Adrenal gland (tissue), 19 donors: ENCODE data around the gene TNMD. TPM values are rescaled to one million over a fixed set of nuclear protein-coding genes. Genes with fewer than 3 reads are reported as not detected.
"Not testable (repeated sequence)": the region's sequence is repeated elsewhere in the genome, so short reads cannot be mapped to it uniquely, and the experiment has no call there.

Source experiments
- DNase-seq, 7 donors: peaks; one replicate each; pipeline ENCODE4 v3.0.0-alpha.2; 2019 to 2020
- H3K27ac ChIP-seq, 5 donors: fragments of 200-600 bp; sonication (generic) in 4 of 5; 1 replicate in 3 of 5; 2 replicates in 2 of 5; pipeline versions ENCODE4 v1.5.1 to v1.8.0; 2016 to 2020; ENCODE audit warnings: mild to moderate bottlenecking in 1 of 5
- H3K27me3 ChIP-seq: fragments of 200-600 bp; 2 replicates; pipeline ENCODE4 v1.8.0; 2021
- H3K36me3 ChIP-seq, 2 donors: fragments of 200-600 bp; replicated peaks in 1 of 2; 1 replicate in 1 of 2; 2 replicates in 1 of 2; pipeline versions ENCODE4 v1.5.1 to v1.8.0; 2018 to 2022
- H3K4me1 ChIP-seq, 2 donors: fragments of 200-600 bp; replicated peaks in 1 of 2; 1 replicate in 1 of 2; 2 replicates in 1 of 2; pipeline versions ENCODE4 v1.5.1 to v1.8.0; 2018 to 2021
- H3K4me3 ChIP-seq, 4 donors: fragments of 200-600 bp; sonication (generic) in 3 of 4; one replicate each; pipeline ENCODE4 v1.5.1; 2016 to 2018
- H3K9me3 ChIP-seq, 3 donors: fragments of 200-600 bp; sonication (generic) in 1 of 3; replicated peaks in 1 of 3; 1 replicate in 2 of 3; 2 replicates in 1 of 3; pipeline versions ENCODE4 v1.5.1 to v1.8.0; 2016 to 2021
- POLR2A ChIP-seq, 2 donors: fragments of 450-650 bp; IDR thresholded peaks; one replicate each; pipeline ENCODE4 v1.6.1; 2017; ENCODE audit warnings: antibody characterized with exemption in 2 of 2, mild to moderate bottlenecking in 2 of 2, moderate library complexity in 1 of 2
- WGBS, 4 donors: extraction: QIAGEN DNeasy Blood & Tissue Kit in 2 of 4; methylation state at CpG; one replicate each; pipeline versions ENCODE4 v1.1.5 to v1.1.7; 2013 to 2017; 5-methylcytosine and 5-hydroxymethylcytosine counted together
- intact Hi-C, 2 donors: fragments of 100-400 bp; cut with DNase I; formaldehyde crosslinking; loops; one replicate each; pipeline versions ENCODE4 v1.14.1 to v1.15.0; 2022 to 2023
- long read RNA-seq, 10 donors: library from polyadenylated mRNA in 3 of 10; unstranded in 2 of 10; stranded (forward) in 1 of 10; transcript quantifications; one replicate each; pipeline ENCODE4 v2.0.0 and lab custom pipeline, GENCODE V29; 2021 to 2026
- polyA plus RNA-seq, 3 donors: library from polyadenylated mRNA; stranded (reverse); fragments of 200-250 nt in 2 of 3; fragments of 350-450 nt in 1 of 3; fragmentation: Illumina TruSeq in 1 of 3; extraction: RNeasy Lipid Tissue Mini Kit (QIAGEN cat#74804) in 1 of 3; gene quantifications; one replicate each; pipeline ENCODE4 v1.2.3, GENCODE V29; 2013 to 2014
- total RNA-seq, 9 donors: library from RNA; depleted of rRNA in 4 of 9; stranded (reverse); fragments of >200 nt in 4 of 9; fragments of 120-200 nt in 1 of 9; fragmentation: NEBNext Ultra II Directional in 1 of 9; extraction: Animal tissue kit (Norgen Biotek cat#: 25700) in 1 of 9; gene quantifications; one replicate each; pipeline versions ENCODE4 v1.1.0 to v1.2.4, GENCODE V29; 2013 to 2023
- TF ChIP-seq, protein P1 (sequence below), 6 experiments: fragments of 450-650 bp in 4 of 6; fragments of 200-600 bp in 2 of 6; sonication (generic) in 1 of 6; IDR thresholded peaks; 1 replicate in 5 of 6; 2 replicates in 1 of 6; pipeline versions ENCODE4 v1.5.1 to v1.8.0; 2016 to 2021; ENCODE audit warnings: antibody characterized with exemption in 6 of 6, mild to moderate bottlenecking in 2 of 6, moderate library complexity in 1 of 6
- donor health status: healthy with polysubstance abuse.
- donor health status: Bipolar disorder and iron deficiency.
- donor health status: DM: yes; HTN: yes; CAD: no.
- donor health status: DM: no; HTN: no; CAD: no.
- donor health status: DM: no; HTN: no; CAD: no.
- donor health status: DM: yes; HTN: yes; CAD: no.

TNMD gene
- total RNA-seq (under 1 TPM in 3 of 9 donors, not detected in 6; 0.14 to 0.60 (median 0.22) TPM), polyA plus RNA-seq (under 1 TPM in 2 of 3 donors, not detected in 1; 0.24 to 0.67 TPM)
- long read RNA-seq, donor 1 = 0 reads
- long read RNA-seq, donor 2, partial matches to known transcripts = 0 of 1 reads
- long read RNA-seq, donor 2, other reads (novel, unspliced or antisense) = 0 of 1 reads
- long read RNA-seq, donor 3 = 0 reads
- long read RNA-seq, donor 4 = 0 reads
- long read RNA-seq, donor 5 = 0 reads
- long read RNA-seq, donor 6 = 0 reads
- long read RNA-seq, donor 7 = 0 reads
- long read RNA-seq, donor 8 = 0 reads
- long read RNA-seq, donor 9 = 0 reads
- long read RNA-seq, donor 10 = 0 reads

GRCh38 chrX:100584611-100585010, at the start of gene TNMD:
TNMD (plus strand) TSS chrX:100584936; CDS start chrX:100585019, 83 bp downstream.
- Histone ChIP-seq H3K27me3 (peaks cover 13% of the 10 kb centered on the region), H3K36me3 (no peaks in the 10 kb centered on the region), H3K9me3 (no peaks in the 10 kb centered on the region), H3K4me1 (no peaks in the 10 kb centered on the region), H3K27ac (no peak within 1 kb of the TSS), H3K4me3 (no peak within 1 kb of the TSS)
- DNase-seq = no peak
- WGBS, 4 donors = 47 to 80% (median 54%) methylated on average over 1 to 2 of the region's 2 CpGs
- TF ChIP-seq POLR2A (IDR thresholded peaks at IDR 0.05) = no peak
- TF ChIP-seq, protein P1, sequence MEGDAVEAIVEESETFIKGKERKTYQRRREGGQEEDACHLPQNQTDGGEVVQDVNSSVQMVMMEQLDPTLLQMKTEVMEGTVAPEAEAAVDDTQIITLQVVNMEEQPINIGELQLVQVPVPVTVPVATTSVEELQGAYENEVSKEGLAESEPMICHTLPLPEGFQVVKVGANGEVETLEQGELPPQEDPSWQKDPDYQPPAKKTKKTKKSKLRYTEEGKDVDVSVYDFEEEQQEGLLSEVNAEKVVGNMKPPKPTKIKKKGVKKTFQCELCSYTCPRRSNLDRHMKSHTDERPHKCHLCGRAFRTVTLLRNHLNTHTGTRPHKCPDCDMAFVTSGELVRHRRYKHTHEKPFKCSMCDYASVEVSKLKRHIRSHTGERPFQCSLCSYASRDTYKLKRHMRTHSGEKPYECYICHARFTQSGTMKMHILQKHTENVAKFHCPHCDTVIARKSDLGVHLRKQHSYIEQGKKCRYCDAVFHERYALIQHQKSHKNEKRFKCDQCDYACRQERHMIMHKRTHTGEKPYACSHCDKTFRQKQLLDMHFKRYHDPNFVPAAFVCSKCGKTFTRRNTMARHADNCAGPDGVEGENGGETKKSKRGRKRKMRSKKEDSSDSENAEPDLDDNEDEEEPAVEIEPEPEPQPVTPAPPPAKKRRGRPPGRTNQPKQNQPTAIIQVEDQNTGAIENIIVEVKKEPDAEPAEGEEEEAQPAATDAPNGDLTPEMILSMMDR (IDR thresholded peaks at IDR 0.05) = no peak
- intact Hi-C loops = no loop called here

DNA sequence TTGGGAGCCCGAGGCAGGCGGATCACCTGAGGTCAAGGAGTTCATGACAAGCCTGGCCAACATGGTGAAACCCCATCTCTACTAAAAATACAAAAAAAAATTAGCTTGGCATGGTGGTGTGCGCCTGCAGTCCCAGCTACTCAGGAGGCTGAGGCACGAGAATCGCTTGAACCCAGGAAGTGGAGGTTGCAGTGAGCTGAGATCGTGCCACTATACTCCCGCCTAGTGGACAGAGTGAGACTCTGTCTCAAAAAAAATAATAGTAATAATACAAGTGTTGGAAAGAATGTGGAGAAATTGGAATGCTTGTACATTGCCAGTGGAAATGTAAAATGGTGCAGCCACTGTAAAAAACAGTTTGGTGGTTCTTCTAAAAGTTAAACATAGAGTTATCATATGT, 19.2 kb upstream of the TNMD start:
- H3K4me3 ChIP-seq, intact Hi-C loops, H3K9me3 ChIP-seq, H3K27ac ChIP-seq, DNase-seq, H3K27me3 ChIP-seq, H3K36me3 ChIP-seq, H3K4me1 ChIP-seq: not testable (repeated sequence)
- WGBS, 4 donors = 69 to 84% (median 74%) methylated on average over 7 of the region's 7 CpGs

GRCh38 chrX:100586747-100587146, 2.0 kb downstream of the TNMD start:
- DNase-seq = no peak
- 31 to 54% (median 47%) methylated on average over 2 of the region's 2 CpGs for WGBS, 4 donors
- H3K27me3 ChIP-seq = peaks cover 14% of the 10 kb centered on the region
- intact Hi-C loops = no loop called here
- no peaks in the 10 kb centered on the region for H3K9me3 ChIP-seq
- H3K36me3 ChIP-seq = no peaks in the 10 kb centered on the region
- no peak overlapping the region for H3K27ac ChIP-seq
- H3K4me1 ChIP-seq = no peaks in the 10 kb centered on the region
- TF ChIP-seq POLR2A (IDR thresholded peaks at IDR 0.05) = no peak
- TF ChIP-seq, protein P1 (IDR thresholded peaks at IDR 0.05) = no peak
- H3K4me3 ChIP-seq = no peak overlapping the region

DNA sequence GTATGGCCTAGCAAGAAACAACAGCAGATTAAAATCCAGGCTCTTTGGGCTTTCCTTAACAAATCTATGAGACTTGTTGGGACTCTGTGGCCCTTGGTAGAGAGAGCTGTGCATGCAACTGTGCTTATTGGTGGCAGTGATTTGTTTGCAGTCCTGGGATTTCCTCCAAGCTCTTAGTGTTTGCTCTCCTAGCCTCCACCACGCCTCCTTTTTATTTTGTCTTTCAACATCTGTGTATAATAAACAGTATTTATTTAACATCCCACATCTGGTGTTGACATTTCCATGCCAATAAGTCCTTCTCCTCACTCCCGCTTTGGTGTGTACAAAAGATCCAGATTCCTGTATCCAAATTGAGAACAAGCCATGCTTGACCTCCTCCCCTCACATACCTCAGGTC, 3.1 kb downstream of the TNMD start:
- 47 to 79% (median 55%) methylated on average over 2 of the region's 2 CpGs for WGBS, 4 donors
- no peaks in the 10 kb centered on the region for H3K9me3 ChIP-seq
- no peak overlapping the region for H3K27ac ChIP-seq
- no peak for TF ChIP-seq POLR2A (IDR thresholded peaks at IDR 0.05)
- TF ChIP-seq, protein P1 (IDR thresholded peaks at IDR 0.05) = no peak
- H3K27me3 ChIP-seq = peaks cover 20% of the 10 kb centered on the region
- no peaks in the 10 kb centered on the region for H3K36me3 ChIP-seq
- no peak for DNase-seq
- H3K4me3 ChIP-seq = no peak overlapping the region
- intact Hi-C loops = no loop called here
- H3K4me1 ChIP-seq = no peaks in the 10 kb centered on the region
